Effector memory CD8-positive, alpha-beta T cell (primary cell): Measurements from ENCODE around the gene GPR22.

Experiments
- ATAC-seq: fragments of 150-1000 bp; cut with Tn5 transposase; replicated peaks from 2 replicates; pipeline ENCODE4 v1.10.0; 2021; ENCODE audit warnings: mild to moderate bottlenecking, moderate library complexity
- DNase-seq, 3 experiments: peaks; one replicate each; pipeline ENCODE4 v3.0.0; 2021
- H3K27ac Mint-ChIP-seq, 2 donors: one replicate each; pipeline ENCODE4 v1.8.0; 2022; ENCODE audit warnings: mild to moderate bottlenecking in 2 of 2, mixed read lengths in 2 of 2, moderate library complexity in 2 of 2
- H3K27me3 Mint-ChIP-seq, 2 donors: one replicate each; pipeline ENCODE4 v1.8.0; 2022; ENCODE audit warnings: mixed read lengths in 2 of 2
- H3K36me3 Mint-ChIP-seq: one replicate; pipeline ENCODE4 v1.8.0; 2022; ENCODE audit warnings: mild to moderate bottlenecking, moderate library complexity, mixed read lengths; ENCODE audit not compliant: insufficient read depth
- H3K4me1 Mint-ChIP-seq, 2 donors: one replicate each; pipeline ENCODE4 v1.8.0; 2022; ENCODE audit warnings: low read depth in 2 of 2, mixed read lengths in 2 of 2
- H3K4me3 Mint-ChIP-seq, 2 donors: one replicate each; pipeline ENCODE4 v1.8.0; 2022; ENCODE audit warnings: mild to moderate bottlenecking in 2 of 2, mixed read lengths in 2 of 2, moderate library complexity in 2 of 2
- H3K9me3 Mint-ChIP-seq, 2 donors: one replicate each; pipeline ENCODE4 v1.8.0; 2022; ENCODE audit warnings: mixed read lengths in 2 of 2

GPR22 gene

DNA sequence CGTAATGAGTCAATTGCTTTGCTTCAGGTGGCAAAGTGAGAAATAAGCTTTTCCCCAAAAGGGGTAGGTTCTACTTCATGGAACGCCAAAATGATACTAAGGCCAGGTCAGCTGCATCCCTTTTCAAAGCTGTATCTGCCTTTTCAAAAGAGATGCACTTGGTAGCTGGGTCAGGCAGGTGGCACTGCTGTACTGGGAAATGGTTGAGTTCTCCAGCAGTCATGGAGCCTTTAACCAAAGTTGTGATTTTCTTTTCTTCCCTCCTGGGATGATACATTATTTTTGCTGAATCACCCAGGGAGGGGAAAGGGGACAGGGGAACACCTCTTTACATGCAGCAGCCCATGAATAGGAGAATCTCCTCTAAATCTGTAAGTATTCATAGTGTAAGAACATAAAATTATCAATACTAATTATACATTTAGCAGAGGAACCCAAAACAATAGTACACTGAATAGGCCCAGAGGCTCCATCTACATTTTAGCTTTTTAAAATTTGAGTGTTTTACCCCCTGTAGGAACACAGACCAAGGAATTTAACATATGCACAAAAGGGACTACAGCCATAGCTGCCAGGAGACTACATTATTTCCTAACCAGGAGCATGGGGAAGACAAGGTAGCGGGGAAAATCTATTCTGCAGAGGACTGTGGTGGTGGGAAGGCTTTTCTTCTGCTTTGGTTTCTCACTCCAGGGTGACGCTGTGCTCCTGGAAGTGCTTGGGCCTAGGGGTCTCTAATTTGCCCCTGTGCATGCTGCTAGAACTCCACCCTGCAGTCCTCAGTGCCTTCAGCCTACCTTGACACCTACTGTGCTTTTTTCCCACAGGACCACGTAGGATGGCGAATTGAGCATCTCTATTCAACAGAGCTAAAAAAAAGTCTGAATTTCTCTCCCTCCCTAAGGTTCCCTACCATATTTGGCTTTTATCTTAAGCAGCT, 6.4 kb upstream of the GPR22 start:
- H3K27me3 Mint-ChIP-seq: no peaks in the 10 kb centered on the region
- peaks cover 4% of the 10 kb centered on the region for H3K36me3 Mint-ChIP-seq
- peaks cover 0 to 7% of the 10 kb centered on the region in 2 donors for H3K4me1 Mint-ChIP-seq
- peak; percentile 12 to 15 (median 14) for DNase-seq
- no peak overlapping the region for H3K4me3 Mint-ChIP-seq
- H3K9me3 Mint-ChIP-seq: no peaks in the 10 kb centered on the region
- H3K27ac Mint-ChIP-seq: peak overlapping the region in 1 of 2 donors; percentile 11
- peak; percentile 73 for ATAC-seq

DNA sequence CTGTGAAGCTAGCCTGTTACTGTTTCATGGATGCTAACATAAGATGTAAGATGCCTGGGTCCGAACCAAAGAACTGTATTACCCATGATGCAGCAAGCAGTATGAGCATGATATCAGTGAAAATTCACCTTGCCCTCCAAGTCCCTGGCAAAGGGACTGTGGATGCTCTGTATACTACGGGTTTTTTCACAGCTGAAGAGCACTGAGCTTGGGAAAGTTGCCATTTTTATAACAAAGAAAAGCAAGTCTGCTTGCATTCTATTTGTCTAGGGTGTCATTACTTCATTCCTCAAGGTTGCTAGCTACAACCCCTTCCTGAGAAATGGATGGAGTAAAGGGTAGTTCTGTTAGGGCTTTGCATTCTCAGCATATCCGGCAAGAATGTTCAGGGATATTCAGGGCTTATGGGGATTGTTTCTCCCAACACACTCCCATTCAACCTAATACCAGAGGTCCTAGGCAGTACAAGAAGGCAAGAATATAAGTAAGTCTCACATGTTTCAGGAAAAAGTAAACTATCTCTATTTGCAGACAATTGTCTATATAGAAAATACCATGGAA, 5.1 kb upstream of the GPR22 start:
- ATAC-seq (no peak), DNase-seq (no peak)
- H3K36me3 Mint-ChIP-seq: no peaks in the 10 kb centered on the region
- H3K27ac Mint-ChIP-seq: no peak overlapping the region
- H3K27me3 Mint-ChIP-seq: no peaks in the 10 kb centered on the region
- H3K4me3 Mint-ChIP-seq: no peak overlapping the region
- no peaks in the 10 kb centered on the region for H3K9me3 Mint-ChIP-seq
- H3K4me1 Mint-ChIP-seq: peaks cover 0 to 7% of the 10 kb centered on the region in 2 donors

DNA sequence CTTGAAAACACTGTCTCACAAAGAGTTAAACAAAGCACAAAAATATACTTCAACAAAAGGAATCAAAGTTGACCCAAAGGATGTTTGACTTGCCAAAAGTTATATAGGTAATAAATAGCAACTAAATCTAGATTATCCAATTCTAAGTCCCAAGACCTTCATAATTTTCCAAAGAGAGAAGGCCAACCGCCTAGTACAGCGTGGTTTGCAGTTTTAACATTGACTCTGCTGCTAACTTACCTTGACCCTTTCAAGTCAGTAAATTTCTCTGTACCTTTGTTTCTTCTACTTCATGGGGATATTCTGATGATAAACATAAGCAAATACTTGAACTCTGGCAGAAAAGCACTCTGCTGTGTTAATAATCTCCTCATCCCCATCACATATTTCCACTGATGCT, 1.9 kb upstream of the GPR22 start:
- no peaks in the 10 kb centered on the region for H3K9me3 Mint-ChIP-seq
- H3K4me1 Mint-ChIP-seq: peaks cover 0 to 7% of the 10 kb centered on the region in 2 donors
- H3K36me3 Mint-ChIP-seq: no peaks in the 10 kb centered on the region
- DNase-seq (no peak), ATAC-seq (no peak)
- no peaks in the 10 kb centered on the region for H3K27me3 Mint-ChIP-seq
- no peak overlapping the region for H3K4me3 Mint-ChIP-seq
- H3K27ac Mint-ChIP-seq: no peak overlapping the region

DNA sequence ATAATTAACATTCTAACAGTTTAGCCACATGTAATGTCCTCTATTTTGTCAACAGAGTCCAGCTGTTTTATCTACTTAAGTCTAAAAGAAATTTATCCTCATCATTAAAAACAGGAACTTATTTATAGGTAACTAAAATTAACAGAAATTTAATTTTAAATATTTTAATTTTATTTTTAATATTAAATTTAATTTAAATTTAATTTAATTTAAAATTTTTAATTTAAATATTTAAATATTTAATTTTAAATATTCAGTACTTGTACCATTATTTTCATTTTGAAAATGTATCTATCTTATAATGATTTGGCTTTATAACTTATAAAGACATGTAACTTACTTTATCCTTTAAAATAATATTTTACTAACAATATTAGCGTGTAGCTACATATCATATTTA, 1.0 kb upstream of the GPR22 start:
- peaks cover 0 to 7% of the 10 kb centered on the region in 2 donors for H3K4me1 Mint-ChIP-seq
- DNase-seq (no peak), ATAC-seq (no peak)
- no peaks in the 10 kb centered on the region for H3K27me3 Mint-ChIP-seq
- no peak overlapping the region for H3K4me3 Mint-ChIP-seq
- no peak overlapping the region for H3K27ac Mint-ChIP-seq
- H3K9me3 Mint-ChIP-seq: no peaks in the 10 kb centered on the region
- H3K36me3 Mint-ChIP-seq: no peaks in the 10 kb centered on the region

DNA sequence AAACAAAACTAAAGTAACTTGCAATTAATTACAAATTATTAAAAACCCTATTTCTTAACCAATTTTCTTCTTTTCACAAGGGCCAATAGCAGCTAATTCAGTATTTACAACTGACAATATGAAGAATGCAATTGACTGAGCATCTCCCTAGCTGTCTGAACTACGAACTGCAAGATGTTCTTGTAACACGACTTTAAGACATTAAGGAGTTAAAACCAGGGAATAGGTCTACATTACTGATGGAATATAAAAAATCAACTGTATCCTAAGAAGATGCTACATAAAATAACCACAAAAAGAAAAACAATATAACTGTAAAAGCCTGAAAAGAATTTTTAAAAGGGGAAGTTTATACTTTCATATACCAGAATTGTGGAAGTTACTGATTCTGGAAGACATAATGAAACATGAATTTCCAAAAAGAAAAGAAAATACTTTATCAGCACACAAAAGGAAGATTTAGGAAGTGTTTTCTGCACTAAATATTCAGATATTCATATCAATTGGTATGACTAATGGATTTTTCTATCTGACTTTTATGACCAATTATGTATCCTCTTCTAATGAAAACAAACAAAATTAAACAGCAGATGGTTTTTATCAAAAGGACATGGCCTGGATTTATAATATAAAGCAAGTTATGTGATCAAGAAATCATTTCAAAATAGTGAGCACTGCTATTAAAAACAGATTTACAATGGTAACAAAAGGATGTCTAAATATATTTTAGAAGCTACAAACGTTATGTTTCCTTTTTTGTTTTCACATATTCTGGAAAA, 1.6 kb downstream of the GPR22 start:
- Mint-ChIP-seq H3K9me3 (no peaks in the 10 kb centered on the region), H3K27ac (no peak overlapping the region)

DNA sequence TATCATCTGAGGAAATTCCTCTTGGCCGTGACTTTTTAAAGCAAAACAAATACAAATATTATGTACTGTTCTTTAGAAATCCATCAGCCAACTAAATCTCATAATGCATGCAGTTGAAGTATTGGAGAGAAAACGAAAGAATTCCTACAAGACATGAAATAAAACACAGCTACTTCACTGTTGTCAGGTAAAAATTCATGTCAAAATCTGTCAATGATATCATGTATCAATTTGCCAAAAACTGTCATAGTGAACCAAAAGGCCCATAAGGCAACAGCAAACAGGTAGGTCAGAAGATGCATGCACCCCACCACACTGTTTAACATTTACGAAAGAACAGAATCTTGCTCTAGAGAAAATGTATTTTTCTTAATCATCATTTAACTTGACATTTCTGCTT, 2.3 kb downstream of the GPR22 start:
- DNase-seq: no peak
- Mint-ChIP-seq H3K27ac (no peak overlapping the region), H3K4me1 (no peaks in the 10 kb centered on the region), H3K27me3 (no peaks in the 10 kb centered on the region), H3K9me3 (no peaks in the 10 kb centered on the region), H3K36me3 (no peaks in the 10 kb centered on the region), H3K4me3 (no peak overlapping the region)
- ATAC-seq: no peak

More for the DNA sequence above, 1.6 kb downstream of the GPR22 start:
- Mint-ChIP-seq H3K36me3 (no peaks in the 10 kb centered on the region), H3K4me1 (no peaks in the 10 kb centered on the region), H3K27me3 (no peaks in the 10 kb centered on the region), H3K4me3 (no peak overlapping the region)
- ATAC-seq: no peak
- no peak for DNase-seq

DNA sequence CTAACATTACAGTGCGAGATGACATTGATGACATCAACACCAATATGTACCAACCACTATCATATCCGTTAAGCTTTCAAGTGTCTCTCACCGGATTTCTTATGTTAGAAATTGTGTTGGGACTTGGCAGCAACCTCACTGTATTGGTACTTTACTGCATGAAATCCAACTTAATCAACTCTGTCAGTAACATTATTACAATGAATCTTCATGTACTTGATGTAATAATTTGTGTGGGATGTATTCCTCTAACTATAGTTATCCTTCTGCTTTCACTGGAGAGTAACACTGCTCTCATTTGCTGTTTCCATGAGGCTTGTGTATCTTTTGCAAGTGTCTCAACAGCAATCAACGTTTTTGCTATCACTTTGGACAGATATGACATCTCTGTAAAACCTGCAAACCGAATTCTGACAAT, 4.3 kb downstream of the GPR22 start:
- H3K4me3 Mint-ChIP-seq: no peak overlapping the region
- DNase-seq (no peak), ATAC-seq (no peak)
- no peaks in the 10 kb centered on the region for H3K36me3 Mint-ChIP-seq
- no peak overlapping the region for H3K27ac Mint-ChIP-seq
- no peaks in the 10 kb centered on the region for H3K9me3 Mint-ChIP-seq
- no peaks in the 10 kb centered on the region for H3K27me3 Mint-ChIP-seq
- H3K4me1 Mint-ChIP-seq: peaks cover 0 to 1% of the 10 kb centered on the region in 2 donors

DNA sequence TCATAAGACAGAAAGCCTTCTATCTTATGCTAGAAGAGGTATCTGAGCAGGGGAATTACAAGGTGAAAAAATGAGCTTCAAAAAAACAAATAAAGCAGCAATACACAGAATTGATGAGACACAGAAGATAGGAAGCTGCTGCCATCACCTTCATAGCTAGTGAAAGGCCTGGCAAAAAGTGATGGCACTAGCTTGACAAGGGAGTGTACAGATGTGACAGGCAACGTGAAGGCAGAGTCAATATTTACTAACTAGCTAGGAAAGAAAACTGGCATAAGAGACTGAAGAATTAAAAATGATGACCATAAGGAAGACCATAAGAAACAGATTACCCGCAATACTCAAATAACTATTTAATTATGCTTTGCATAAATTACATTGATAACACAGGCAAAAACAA, 9.4 kb downstream of the GPR22 start:
- Mint-ChIP-seq H3K4me3 (no peak overlapping the region), H3K27me3 (no peaks in the 10 kb centered on the region), H3K36me3 (peaks cover 3% of the 10 kb centered on the region), H3K27ac (peak overlapping the region in 1 of 2 donors; percentile 77), H3K4me1 (peaks cover 3 to 5% of the 10 kb centered on the region in 2 donors), H3K9me3 (no peaks in the 10 kb centered on the region)
- no peak for DNase-seq
- no peak for ATAC-seq

DNA sequence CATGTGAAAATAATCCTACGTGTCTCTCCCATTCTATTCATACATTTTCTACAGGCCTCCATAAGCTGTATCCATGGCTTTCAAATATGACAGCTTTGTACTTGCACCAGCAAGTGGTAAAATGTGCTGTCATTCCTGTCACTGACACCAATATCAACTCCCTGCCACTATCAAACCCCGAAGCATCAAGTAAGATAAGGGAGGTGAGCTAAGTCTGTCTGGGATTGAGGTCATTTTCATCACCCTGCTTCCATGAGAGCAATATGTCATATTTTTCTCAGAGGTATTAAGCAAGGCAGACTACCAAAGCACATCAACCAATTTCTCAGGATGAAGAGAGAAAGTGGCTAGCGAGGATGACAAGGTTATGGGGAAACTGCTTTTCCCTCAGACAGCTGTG, 11.1 kb downstream of the GPR22 start:
- ATAC-seq: no peak
- Mint-ChIP-seq H3K4me1 (peaks cover 8 to 13% of the 10 kb centered on the region in 2 donors), H3K36me3 (peaks cover 3% of the 10 kb centered on the region), H3K4me3 (no peak overlapping the region), H3K9me3 (no peaks in the 10 kb centered on the region), H3K27me3 (no peaks in the 10 kb centered on the region), H3K27ac (no peak overlapping the region)
- no peak for DNase-seq

DNA sequence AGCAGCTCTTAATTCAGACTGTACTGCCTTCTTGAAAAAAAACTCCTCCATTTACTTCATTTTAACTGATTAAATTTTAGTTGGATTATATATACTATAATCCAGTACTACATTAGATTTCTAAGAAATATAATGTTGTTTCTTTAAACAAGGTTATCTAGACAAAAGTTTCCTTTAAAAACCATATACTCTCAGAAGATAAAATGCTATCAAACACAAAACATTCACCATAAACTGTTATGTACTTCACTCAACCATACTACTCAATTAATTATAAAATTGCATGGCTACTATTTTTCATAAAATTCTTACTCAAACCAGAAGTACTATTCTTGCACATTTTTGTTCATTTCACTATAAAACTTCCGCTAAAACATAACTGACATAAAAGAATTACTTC, 12.7 kb downstream of the GPR22 start:
- H3K4me1 Mint-ChIP-seq: peaks cover 11 to 17% of the 10 kb centered on the region in 2 donors
- H3K36me3 Mint-ChIP-seq: peaks cover 3% of the 10 kb centered on the region
- ATAC-seq (no peak), DNase-seq (no peak)
- H3K27ac Mint-ChIP-seq: no peak overlapping the region
- no peak overlapping the region for H3K4me3 Mint-ChIP-seq
- H3K9me3 Mint-ChIP-seq: no peaks in the 10 kb centered on the region
- no peaks in the 10 kb centered on the region for H3K27me3 Mint-ChIP-seq

DNA sequence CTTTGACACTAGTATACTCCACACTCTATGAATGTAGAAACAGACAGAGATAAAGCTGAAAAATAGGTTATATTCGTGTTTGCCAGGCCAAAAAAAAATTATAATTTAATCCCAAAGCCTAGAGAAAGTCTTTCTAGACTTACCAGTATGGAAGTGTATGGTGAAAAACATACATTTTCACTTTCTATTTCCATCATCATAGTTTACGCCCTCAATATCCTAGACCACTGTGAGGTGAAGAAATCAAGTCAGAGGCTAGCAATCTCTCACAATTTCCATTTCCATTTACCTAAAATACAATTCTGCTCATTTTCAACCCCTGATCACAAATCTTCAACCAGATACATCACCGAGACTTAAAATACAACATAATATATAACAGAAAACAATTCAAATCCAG, 16.2 kb downstream of the GPR22 start:
- DNase-seq (no peak), ATAC-seq (peak; percentile 33)
- H3K9me3 Mint-ChIP-seq: no peaks in the 10 kb centered on the region
- peak overlapping the region in 1 of 2 donors; percentile 30 for H3K4me3 Mint-ChIP-seq
- peak overlapping the region in 1 of 2 donors; percentile 49 for H3K27ac Mint-ChIP-seq
- H3K4me1 Mint-ChIP-seq: peaks cover 11 to 16% of the 10 kb centered on the region in 2 donors
- H3K27me3 Mint-ChIP-seq: no peaks in the 10 kb centered on the region
- H3K36me3 Mint-ChIP-seq: peaks cover 3% of the 10 kb centered on the region

DNA sequence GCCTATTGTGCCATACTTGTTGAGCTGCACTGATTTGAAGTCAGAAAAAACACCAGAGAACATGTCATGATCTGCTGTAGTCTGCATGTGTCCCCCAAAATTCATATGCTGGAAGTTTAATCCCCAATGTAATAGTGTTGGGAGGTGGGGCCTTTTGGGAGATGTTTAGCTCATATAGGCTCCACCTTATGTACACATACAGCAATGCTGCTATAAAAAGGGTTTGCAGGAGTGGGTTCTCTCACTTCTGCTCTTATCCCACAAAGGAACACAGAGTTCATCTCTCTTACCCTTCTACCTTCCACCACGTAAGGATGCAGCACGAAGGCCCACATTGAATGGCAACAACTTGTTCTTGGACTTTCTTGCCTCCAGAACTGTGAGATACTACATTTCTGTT, 23.0 kb downstream of the GPR22 start:
- Mint-ChIP-seq H3K9me3 (no peaks in the 10 kb centered on the region), H3K27ac (no peak overlapping the region), H3K27me3 (no peaks in the 10 kb centered on the region), H3K4me1 (peaks cover 19 to 38% of the 10 kb centered on the region in 2 donors), H3K4me3 (no peak overlapping the region), H3K36me3 (no peaks in the 10 kb centered on the region)
- DNase-seq: no peak
- ATAC-seq: no peak

DNA sequence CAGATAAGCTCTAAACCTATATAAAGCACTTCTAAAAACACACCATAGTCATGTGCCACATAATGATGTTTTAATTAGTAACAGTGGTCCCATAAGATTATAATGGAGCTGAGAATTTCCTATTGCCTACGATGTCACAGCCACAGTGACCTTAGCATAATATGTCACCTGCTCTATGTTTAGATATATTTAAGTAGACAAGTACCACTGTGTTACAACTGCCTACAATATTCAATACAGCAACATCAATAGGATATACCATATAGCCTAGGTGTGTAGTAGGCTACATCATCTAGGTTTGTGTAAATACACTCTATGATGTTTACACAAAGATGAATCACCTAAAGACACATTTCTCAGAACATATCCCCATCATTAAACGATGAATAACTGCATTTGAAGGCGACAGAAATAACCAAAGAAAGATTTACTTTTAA, 24.5 kb downstream of the GPR22 start:
- H3K4me1 Mint-ChIP-seq: peaks cover 24 to 49% of the 10 kb centered on the region in 2 donors
- no peaks in the 10 kb centered on the region for H3K9me3 Mint-ChIP-seq

More for the DNA sequence above, 24.5 kb downstream of the GPR22 start:
- H3K4me3 Mint-ChIP-seq: no peak overlapping the region
- ATAC-seq (no peak), DNase-seq (no peak)
- no peak overlapping the region for H3K27ac Mint-ChIP-seq
- no peaks in the 10 kb centered on the region for H3K27me3 Mint-ChIP-seq
- no peaks in the 10 kb centered on the region for H3K36me3 Mint-ChIP-seq
